MM.1S (cell line): ENCODE data around the gene KRTAP5-9.

Experiments
- EZH2 ChIP-seq: fragments of 300-600 bp; sonication (generic); optimal IDR thresholded peaks from 2 replicates; pipeline ENCODE3; 2017; ENCODE audit warnings: low read depth, mild to moderate bottlenecking, antibody characterized with exemption, low read length, mixed read lengths
- EZH2phosphoT487 ChIP-seq: fragments of 300-600 bp; sonication (generic); IDR thresholded peaks from 2 replicates; pipeline ENCODE4 v1.6.1; 2018; ENCODE audit warnings: antibody characterized with exemption, low read length
- TF ChIP-seq, protein P1 (sequence below): fragments of 300-600 bp; sonication (generic); IDR thresholded peaks from 2 replicates; pipeline ENCODE4 v1.5.1; 2016; ENCODE audit warnings: antibody characterized with exemption, low read length, mixed read lengths

DNA sequence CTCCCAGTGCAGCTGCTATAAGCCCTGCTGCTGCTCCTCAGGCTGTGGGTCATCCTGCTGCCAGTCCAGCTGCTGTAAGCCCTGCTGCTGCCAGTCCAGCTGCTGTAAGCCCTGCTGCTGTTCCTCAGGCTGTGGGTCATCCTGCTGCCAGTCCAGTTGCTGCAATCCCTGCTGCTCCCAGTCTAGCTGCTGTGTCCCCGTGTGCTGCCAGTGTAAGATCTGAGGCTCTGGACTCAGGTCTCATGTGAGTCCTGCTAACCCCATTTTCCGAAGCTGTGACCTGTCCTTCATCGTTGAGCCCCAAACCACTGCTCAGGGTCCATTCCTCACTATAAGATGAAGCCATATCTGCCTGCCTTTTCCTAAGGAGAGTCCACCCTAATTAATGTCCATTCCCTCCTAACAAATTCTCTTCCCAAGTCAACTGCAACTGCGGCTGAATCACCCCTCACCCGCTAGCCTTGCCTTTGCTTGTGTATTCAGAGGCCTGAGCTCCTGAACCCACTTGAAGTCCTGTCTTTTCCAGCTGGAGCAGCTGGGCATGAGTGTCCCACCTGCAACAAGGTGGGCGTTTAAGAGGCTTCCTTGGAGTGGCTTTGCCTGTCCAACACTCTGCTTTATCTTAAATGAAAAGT is 20.5 kb upstream of the KRTAP5-9 start:
- no peak for TF ChIP-seq EZH2phosphoT487
- TF ChIP-seq EZH2, result no peak
- TF ChIP-seq, protein P1, sequence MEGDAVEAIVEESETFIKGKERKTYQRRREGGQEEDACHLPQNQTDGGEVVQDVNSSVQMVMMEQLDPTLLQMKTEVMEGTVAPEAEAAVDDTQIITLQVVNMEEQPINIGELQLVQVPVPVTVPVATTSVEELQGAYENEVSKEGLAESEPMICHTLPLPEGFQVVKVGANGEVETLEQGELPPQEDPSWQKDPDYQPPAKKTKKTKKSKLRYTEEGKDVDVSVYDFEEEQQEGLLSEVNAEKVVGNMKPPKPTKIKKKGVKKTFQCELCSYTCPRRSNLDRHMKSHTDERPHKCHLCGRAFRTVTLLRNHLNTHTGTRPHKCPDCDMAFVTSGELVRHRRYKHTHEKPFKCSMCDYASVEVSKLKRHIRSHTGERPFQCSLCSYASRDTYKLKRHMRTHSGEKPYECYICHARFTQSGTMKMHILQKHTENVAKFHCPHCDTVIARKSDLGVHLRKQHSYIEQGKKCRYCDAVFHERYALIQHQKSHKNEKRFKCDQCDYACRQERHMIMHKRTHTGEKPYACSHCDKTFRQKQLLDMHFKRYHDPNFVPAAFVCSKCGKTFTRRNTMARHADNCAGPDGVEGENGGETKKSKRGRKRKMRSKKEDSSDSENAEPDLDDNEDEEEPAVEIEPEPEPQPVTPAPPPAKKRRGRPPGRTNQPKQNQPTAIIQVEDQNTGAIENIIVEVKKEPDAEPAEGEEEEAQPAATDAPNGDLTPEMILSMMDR, result no peak
